Testis (tissue), 2 donors: Measurements from ENCODE around the gene C12orf76.

Experiments used
- CTCF ChIP-seq, 3 experiments: fragments of 450-650 bp in 2 of 3; fragments of 200-600 bp in 1 of 3; sonication (generic) in 1 of 3; IDR thresholded peaks; one replicate each; pipeline ENCODE4 v1.5.1; 2016 to 2019; ENCODE audit warnings: antibody characterized with exemption in 3 of 3, mild to moderate bottlenecking in 2 of 3, moderate library complexity in 1 of 3
- POLR2A ChIP-seq: fragments of 450-650 bp; IDR thresholded peaks from one replicate; pipeline ENCODE4 v1.6.1; 2017; ENCODE audit warnings: antibody characterized with exemption, mild to moderate bottlenecking, moderate library complexity

GRCh38 chr12:110007881-110008280 is 40.4 kb downstream of the C12orf76 start:
- no peak for TF ChIP-seq CTCF (IDR thresholded peaks at IDR 0.05)
- TF ChIP-seq POLR2A = no peak
